Neural progenitor cell (in vitro differentiated cells): ENCODE results near the gene RTEL1.

Source experiments
- EZH2 ChIP-seq: fragments of 200-600 bp; sonication (generic); IDR thresholded peaks from 2 replicates; pipeline ENCODE4 v1.6.1; 2017; ENCODE audit warnings: antibody characterized with exemption, mild to moderate bottlenecking, moderate library complexity
- EZH2phosphoT487 ChIP-seq: fragments of 200-600 bp; sonication (generic); IDR thresholded peaks from 2 replicates; pipeline ENCODE4 v1.6.1; 2017; ENCODE audit warnings: antibody characterized with exemption
- TF ChIP-seq, protein P1 (sequence below): fragments of 200-600 bp; sonication (generic); IDR thresholded peaks from 2 replicates; pipeline ENCODE4 v1.5.1; 2017; ENCODE audit warnings: antibody characterized with exemption, mild to moderate bottlenecking

DNA sequence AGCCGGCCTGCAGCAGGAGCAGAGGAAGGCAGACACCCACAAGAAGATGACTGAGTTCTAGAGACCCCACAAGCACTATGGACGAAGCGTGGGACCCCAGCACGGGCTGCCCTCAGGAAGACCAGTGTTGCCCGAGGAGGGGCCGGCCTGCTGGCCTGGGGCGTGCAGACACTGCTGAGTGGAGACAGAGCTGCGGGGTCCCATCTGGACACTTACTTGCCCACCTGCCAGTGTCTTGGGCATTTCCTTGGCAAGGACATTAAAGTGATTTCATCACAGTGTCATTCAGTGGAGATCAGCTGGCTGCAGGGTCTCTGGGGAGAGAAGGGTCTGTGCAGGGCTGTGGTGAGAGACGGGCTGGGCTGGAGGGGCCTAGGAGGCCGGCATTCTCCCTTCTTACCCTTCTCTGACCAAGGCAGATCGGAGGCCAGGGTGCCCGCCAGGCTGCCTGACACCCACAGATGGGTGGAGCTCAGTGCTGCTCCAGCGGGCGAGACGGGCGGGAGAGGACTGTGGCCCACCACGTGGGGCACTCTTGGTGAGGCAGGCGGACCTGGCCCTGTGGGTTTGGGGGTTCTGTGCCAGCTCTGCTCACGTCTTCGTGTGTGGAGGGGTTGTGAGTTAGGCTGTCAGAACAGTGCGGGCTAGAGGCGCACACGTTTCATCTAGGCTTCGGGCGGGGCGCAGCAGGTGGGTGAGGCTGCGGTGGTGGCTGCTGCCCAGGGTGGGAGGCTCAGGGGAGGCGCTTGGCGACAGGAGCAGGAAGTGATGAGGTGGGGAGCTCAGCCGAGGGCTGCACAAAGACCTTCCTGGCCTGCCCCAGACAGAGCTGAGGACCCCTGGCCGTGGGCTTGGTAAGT, 78.0 kb downstream of the RTEL1 start, which contains the start of gene LIME1:
- TF ChIP-seq, protein P1, sequence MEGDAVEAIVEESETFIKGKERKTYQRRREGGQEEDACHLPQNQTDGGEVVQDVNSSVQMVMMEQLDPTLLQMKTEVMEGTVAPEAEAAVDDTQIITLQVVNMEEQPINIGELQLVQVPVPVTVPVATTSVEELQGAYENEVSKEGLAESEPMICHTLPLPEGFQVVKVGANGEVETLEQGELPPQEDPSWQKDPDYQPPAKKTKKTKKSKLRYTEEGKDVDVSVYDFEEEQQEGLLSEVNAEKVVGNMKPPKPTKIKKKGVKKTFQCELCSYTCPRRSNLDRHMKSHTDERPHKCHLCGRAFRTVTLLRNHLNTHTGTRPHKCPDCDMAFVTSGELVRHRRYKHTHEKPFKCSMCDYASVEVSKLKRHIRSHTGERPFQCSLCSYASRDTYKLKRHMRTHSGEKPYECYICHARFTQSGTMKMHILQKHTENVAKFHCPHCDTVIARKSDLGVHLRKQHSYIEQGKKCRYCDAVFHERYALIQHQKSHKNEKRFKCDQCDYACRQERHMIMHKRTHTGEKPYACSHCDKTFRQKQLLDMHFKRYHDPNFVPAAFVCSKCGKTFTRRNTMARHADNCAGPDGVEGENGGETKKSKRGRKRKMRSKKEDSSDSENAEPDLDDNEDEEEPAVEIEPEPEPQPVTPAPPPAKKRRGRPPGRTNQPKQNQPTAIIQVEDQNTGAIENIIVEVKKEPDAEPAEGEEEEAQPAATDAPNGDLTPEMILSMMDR, result no peak
- TF ChIP-seq EZH2, result no peak
- no peak for TF ChIP-seq EZH2phosphoT487
